ENCODE data around the gene CORO1C.
"Not testable (repeated sequence)": the region's sequence is repeated elsewhere in the genome, so short reads cannot be mapped to it uniquely, and the experiment has no call there.

The CORO1C gene

DNA sequence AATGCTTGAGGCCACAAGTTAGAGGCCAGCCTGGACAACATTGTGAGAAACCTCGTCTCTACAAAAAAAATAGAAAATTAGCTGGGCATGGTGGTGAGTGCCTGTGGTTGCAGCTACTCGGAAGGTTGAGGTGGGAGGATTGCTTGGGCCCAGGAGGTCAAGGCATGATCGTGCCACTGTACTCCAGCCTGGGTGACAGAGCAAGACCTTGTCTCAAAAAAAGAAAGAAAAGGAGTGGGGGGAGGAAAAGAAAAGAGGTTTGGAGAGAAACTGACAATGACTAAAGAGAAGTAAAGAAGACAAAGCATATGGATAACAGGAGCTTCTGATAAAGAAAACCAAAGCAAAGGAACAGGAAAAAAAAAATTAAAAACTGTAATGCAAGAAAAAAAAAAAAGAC, 60.2 kb downstream of the CORO1C start:
- DNase-seq = no peak

DNA sequence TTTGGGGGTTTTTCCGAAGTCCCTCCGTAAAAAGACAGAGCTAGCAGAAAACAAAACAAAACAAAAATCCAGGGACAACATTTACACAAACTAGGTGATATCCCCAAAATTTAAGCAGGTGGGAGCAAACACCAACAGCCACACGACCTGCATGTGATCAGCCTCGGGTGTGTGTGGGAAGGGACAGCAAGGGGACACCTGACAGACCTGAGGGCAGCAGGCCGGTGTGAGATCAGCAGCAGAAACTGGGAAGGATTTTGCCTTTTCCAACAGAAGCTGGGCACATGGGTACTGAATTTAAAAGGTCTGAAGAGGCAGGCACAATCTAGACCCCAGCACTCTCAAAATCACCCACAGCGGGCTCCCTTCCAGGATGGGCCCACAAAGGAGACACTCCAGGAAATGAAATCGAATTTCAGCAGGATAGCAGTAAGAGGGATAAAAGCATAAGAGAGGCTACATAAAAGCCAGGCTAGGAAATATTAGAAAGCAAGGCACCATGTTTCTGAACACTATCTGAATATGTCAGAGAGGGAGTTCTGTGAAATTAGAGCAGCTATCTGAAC, 61.2 kb downstream of the CORO1C start:
- no peak for DNase-seq

DNA sequence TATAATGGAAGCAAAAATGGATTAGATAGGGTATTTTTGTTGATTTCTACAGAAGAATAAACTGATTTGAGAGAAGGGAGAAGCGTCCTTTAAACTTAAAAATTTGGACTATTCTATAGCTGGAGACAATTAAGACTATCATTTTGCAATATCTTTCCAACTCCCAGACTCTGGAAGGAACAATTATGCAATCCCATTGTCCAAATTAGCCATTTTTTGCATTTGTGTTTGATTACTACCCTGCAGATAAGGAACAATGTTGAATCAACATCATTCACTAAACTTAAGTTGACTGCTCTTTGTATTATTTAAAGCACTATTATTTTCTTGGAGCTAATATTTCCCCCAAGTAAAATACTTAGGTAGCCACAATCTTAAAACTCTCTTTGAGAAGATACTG, 62.8 kb downstream of the CORO1C start:
- peak; percentile 24 for DNase-seq

- no peak for DNase-seq
Measured at GRCh38 chr12:108668063-108668462, 63.3 kb downstream of the CORO1C start.

DNA sequence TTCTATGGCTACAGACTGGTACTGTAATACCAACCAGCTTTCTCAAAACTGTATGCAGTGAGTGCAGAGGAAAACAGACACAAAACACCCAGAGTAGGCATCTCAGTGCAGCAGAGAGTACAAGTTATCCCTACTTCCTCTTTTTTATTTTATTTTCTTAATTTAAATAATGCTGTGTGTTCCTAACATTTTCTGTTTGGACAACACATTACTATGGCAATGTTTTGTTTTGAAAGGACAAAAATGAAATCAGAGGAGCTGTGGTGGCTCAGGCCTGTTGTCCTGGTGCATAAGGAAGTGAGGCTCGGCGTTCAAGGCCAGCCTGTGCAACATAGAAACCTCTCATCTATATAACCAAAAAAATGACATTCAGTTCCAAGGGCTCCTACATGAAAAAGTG, 64.0 kb downstream of the CORO1C start:
- DNase-seq = no peak

- DNase-seq = peak; percentile 56
Measured at GRCh38 chr12:108666401-108666881, 64.9 kb downstream of the CORO1C start.

GRCh38 chr12:108665608-108666202, 65.6 kb downstream of the CORO1C start:
- no peak for DNase-seq

- peak; percentile 90 for DNase-seq
Measured at GRCh38 chr12:108664338-108665258, 66.7 kb downstream of the CORO1C start.

DNA sequence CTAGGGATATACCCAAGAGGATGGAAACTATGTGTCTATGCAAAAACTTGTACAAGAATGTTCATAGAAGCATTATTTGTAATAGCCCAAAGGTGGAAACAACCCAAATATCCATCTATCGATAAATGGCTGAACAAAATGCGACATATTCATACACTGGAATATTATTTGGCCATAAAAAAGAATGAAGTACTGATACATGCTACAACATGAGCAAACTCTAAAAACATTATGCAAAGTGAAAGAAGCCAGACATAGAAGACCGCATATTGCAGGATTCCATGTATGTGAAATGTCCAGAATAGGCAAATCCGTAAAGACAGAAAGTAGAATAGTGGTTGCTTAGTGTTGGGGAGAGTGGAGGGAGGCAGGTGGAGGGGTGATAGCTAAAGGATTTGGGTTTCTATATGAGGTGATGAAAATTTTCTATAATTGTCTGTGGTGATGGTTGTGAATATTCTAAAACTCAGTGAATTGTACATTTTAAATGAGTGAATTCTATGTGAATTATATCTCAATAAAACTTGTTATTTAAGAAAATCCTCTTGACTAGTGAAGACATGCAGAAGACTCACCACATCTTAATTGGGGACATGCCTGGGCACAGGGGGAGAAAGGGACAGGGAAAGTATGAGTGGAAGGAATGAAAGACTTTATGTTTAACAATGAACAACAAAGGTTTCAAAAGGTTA, 67.8 kb downstream of the CORO1C start:
- no peak for DNase-seq

DNA sequence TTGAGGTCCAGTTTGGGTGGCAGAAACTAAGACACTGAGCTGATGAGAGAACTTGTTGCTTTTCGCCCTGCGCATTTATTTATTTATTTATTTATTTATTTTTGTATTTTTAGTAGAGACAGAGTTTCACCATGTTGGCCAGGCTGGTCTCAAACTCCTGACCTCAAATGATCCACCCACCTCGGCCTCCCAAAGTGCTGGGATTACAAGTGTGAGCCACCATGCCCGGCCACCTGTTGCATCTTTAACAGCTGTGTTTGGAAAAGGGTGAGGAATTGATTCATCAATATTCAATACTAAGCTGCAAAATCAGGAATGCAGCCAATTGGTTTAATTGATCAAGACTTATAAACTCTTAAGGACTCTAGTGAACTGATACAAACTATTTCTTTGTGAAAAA, 73.2 kb downstream of the CORO1C start:
- not testable (repeated sequence) for DNase-seq

DNA sequence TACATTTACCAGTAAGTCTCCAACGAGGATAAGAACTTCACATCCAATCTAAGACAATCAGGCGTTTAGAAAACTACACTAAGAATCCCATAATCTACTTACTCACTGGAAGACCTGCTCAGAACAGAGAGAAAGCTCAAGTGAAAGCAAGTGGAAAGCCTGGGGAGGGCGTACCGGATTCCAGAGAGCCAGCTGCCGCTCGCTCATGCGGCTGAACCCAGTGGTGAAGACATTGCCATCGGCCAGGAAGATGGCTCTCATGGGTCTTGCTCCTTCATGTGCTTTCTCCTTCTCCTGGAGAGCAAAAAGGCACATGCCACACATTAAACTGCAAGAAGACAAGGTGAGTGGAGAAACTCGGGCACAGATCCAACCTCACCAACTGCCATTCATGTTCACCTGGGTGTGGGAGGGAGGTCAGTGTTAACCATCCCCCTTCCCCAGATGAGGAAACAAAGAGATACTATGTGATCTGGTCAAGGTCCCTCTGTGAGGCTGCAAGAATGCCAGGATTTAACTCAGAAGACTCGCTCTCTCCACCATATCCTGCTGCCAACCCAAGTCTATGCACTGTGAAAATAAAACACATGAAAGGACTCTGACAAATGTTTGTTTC, 74.1 kb downstream of the CORO1C start:
- DNase-seq = no peak

GRCh38 chr12:108656247-108656646, 75.1 kb downstream of the CORO1C start:
- DNase-seq = not testable (repeated sequence)

DNA sequence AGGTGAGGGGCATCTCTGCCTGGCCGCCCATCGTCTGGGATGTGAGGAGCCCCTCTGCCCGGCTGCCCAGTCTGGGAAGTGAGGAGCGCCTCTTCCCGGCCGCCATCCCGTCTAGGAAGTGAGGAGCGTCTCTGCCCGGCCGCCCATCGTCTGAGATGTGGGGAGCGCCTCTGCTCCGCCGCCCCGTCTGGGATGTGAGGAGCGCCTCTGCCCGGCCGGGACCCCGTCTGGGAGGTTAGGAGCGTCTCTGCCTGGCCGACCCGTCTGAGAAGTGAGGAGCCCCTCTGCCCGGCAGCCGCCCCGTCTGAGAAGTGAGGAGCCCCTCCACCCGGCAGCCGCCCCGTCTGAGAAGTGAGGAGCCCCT, 75.5 kb downstream of the CORO1C start:
- not testable (repeated sequence) for DNase-seq

DNA sequence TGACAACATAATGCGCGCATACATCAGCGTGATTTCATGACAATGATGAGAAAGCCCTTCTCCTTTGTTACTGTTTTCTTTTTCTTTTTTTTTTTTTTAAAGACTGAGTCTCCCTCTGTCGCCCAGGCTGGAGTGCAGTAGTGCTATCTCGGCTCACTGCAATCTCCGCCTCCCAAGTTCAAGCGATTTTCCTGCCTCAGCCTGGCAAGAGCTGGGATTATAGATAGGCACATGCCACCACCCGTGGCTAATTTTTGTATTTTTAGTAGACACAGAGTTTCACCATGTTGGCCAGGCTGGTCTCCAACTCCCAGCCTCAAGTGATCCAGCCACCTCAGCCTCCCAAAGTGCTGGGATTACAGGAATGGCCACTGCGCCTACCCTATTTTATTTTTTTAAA, 76.7 kb downstream of the CORO1C start:
- DNase-seq = not testable (repeated sequence)

DNA sequence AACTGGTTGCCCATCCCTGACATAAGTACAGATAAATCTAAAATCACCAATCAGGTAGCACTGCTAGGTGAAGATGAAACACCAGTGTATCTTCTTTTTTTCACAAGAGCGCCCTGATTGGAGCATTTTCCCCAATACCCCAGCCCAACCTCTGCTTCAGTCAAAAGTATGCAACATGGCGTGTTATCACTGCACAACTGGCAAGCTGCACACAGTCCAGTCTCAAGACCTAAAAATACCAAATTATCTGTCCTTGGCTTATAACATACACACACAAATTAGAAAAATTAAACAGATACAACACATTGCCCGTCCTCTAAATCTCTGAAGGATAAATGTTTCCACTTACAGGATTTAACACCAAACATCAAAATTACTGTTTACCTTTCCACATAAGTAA, 77.4 kb downstream of the CORO1C start:
- no peak for DNase-seq

DNA sequence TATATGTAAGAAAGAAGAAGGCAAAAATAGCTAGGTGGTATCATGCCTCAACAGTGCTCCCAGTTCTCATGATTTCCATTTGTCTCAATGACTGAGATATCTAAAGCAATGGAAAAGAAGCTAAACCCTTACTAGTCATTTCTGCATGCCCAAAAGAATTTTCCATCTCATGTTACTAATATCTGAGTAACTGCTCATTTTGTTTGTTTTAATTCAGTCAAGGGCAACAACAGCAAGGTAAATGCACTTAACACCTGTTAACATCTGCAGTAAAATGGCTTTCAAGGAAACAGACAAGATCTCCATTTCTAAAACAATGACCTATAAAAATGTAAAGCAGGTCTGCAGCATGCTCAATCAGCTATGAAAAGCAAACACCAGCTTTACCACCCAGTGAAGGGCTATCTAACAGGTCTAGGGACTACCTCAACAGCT, 78.2 kb downstream of the CORO1C start:
- no peak for DNase-seq

- DNase-seq = no peak
Measured at GRCh38 chr12:108650083-108650482, 81.2 kb downstream of the CORO1C start.

- peak; percentile 94 for DNase-seq
Measured at GRCh38 chr12:108649669-108650068, 81.6 kb downstream of the CORO1C start.

DNA sequence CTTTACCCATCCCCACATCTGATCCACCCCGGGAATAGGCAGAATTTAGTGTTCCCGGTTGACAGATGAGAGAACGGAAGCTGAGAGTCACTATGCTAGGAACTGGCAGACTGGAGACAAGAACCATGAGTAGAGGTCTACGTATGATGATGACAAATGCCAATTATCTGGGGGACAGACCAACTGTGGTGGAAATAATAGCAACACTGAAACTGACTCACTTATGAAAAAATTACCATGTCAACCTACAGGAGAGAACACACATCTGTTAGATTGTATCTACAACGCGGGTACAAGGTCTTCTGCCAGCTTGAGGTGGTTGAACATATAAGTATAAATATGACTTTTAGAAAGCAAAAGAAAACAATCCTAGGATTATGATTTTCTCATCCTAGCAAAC, 82.2 kb downstream of the CORO1C start:
- DNase-seq = peak; percentile 61

- no peak for DNase-seq
Measured at GRCh38 chr12:108648371-108648770, 82.9 kb downstream of the CORO1C start.

- DNase-seq = no peak
Measured at GRCh38 chr12:108647585-108648287, 83.6 kb downstream of the CORO1C start.

Data from fibroblast of upper back skin (primary cell).